Endothelial cell of umbilical vein (primary cell): Measurements from ENCODE around the gene ADGRL3. TPM values are rescaled to one million over a fixed set of nuclear protein-coding genes. Genes with fewer than 3 reads are reported as not detected.

Experiments used
- BruUV-seq: library from RNA; stranded (reverse); fragments of 400-500 nt; replicated peaks from 2 replicates; lab custom pipeline; 2021; lab: Mats Ljungman, UMichigan
- CTCF ChIA-PET: fragments of 300-600, 350-600 bp; sonication (Branson Sonifier 250); formaldehyde crosslinking; loops from one replicate; lab custom pipeline; 2021; ENCODE audit warnings: antibody characterized with exemption, inconsistent platforms; lab: Charles Lee
- POLR2A ChIA-PET: fragments of 300-600, 350-600 bp; sonication (Branson Sonifier 250); formaldehyde crosslinking; loops from one replicate; lab custom pipeline; 2021; ENCODE audit warnings: antibody characterized with exemption, inconsistent platforms; lab: Charles Lee
- DNase-seq: peaks from one replicate; pipeline ENCODE4 v3.0.0-alpha.2; 2011; ENCODE audit warnings: low read depth, low spot score
- FAIRE-seq: peaks from 2 replicates; lab custom pipeline; 2011; peaks lifted over from hg19 to GRCh38; lab: Jason Lieb, UNC
- H2AFZ ChIP-seq: 2 replicates; pipeline ENCODE4 v1.6.0; 2012; ENCODE audit warnings: low read depth, low read length, control low read depth, inconsistent platforms
- H3K27ac ChIP-seq: 2 replicates; pipeline ENCODE4 v1.5.1; 2011; ENCODE audit warnings: low read depth, mild to moderate bottlenecking, control low read depth, low read length, moderate library complexity; ENCODE audit not compliant: insufficient read depth
- H3K27me3 ChIP-seq, 2 experiments: 2 replicates each; pipeline versions ENCODE4 v1.6.0 to v1.6.1; 2011; ENCODE audit warnings: low read length in 2 of 2, mixed read lengths in 1 of 2; ENCODE audit not compliant: control insufficient read depth in 2 of 2, insufficient read depth in 2 of 2
- H3K36me3 ChIP-seq, 2 experiments: 2 replicates in 1 of 2; 3 replicates in 1 of 2; pipeline ENCODE4 v1.5.1; 2011; ENCODE audit warnings: low read length in 2 of 2, mild to moderate bottlenecking in 1 of 2, moderate library complexity in 1 of 2; ENCODE audit not compliant: control insufficient read depth in 2 of 2, insufficient read depth in 2 of 2; ENCODE audit errors: extremely low read depth in 1 of 2
- H3K4me1 ChIP-seq: 3 replicates; pipeline ENCODE4 v1.5.1; 2011; ENCODE audit warnings: mild to moderate bottlenecking, low read length; ENCODE audit not compliant: control insufficient read depth, insufficient read depth; ENCODE audit errors: extremely low read depth
- H3K4me2 ChIP-seq: 2 replicates; pipeline ENCODE4 v1.6.1; 2011; ENCODE audit warnings: low read length, control low read depth, mixed read lengths; ENCODE audit not compliant: insufficient read depth
- H3K4me3 ChIP-seq, 3 experiments: fragments of 200-600 bp in 1 of 3; sonication (generic), shearing (Covaris generic) in 1 of 3; replicated peaks in 1 of 3; 2 replicates each; pipeline ENCODE4 v1.5.1; 2011 to 2016; ENCODE audit warnings: control low read depth in 3 of 3, low read length in 3 of 3, mild to moderate bottlenecking in 2 of 3, inconsistent platforms in 1 of 3, low read depth in 1 of 3, moderate library complexity in 1 of 3; ENCODE audit not compliant: insufficient read depth in 1 of 3
- H3K79me2 ChIP-seq: 2 replicates; pipeline ENCODE4 v1.6.0; 2012; ENCODE audit warnings: low read length, inconsistent platforms; ENCODE audit not compliant: control insufficient read depth, insufficient read depth
- H3K9ac ChIP-seq: replicated peaks from 2 replicates; pipeline ENCODE3; 2011; ENCODE audit warnings: low read length, control low read depth; ENCODE audit not compliant: insufficient read depth; ENCODE audit errors: extremely low read depth
- H3K9me1 ChIP-seq: replicated peaks from 3 replicates; pipeline ENCODE4 v1.6.0; 2011; ENCODE audit warnings: mild to moderate bottlenecking, low read length; ENCODE audit not compliant: control insufficient read depth, insufficient read depth; ENCODE audit errors: extremely low read depth
- H3K9me3 ChIP-seq: replicated peaks from 2 replicates; pipeline ENCODE4 v1.5.1; 2012; ENCODE audit warnings: low read length, inconsistent platforms; ENCODE audit not compliant: control insufficient read depth, insufficient read depth
- H4K20me1 ChIP-seq: replicated peaks from 2 replicates; pipeline ENCODE3; 2011; ENCODE audit warnings: mild to moderate bottlenecking, low read length; ENCODE audit not compliant: control insufficient read depth, insufficient read depth; ENCODE audit errors: extremely low read depth
- CTCF ChIP-seq, 2 donors: IDR thresholded peaks; 1 replicate in 1 of 2; 2 replicates in 1 of 2; pipeline ENCODE4 v1.5.1; 2011; ENCODE audit warnings: low read length in 2 of 2, mild to moderate bottlenecking in 2 of 2, moderate library complexity in 2 of 2, control low read depth in 1 of 2, inconsistent platforms in 1 of 2, low read depth in 1 of 2; ENCODE audit not compliant: insufficient read depth in 1 of 2; ENCODE audit errors: extremely low read depth in 1 of 2
- EZH2 ChIP-seq: IDR thresholded peaks from 2 replicates; pipeline ENCODE4 v1.6.1; 2012; ENCODE audit warnings: borderline replicate concordance, low read depth, mild to moderate bottlenecking, moderate library complexity, low read length, inconsistent platforms; ENCODE audit not compliant: severe bottlenecking
- FOS ChIP-seq: IDR thresholded peaks from 2 replicates; pipeline ENCODE4 v1.6.1; 2011; ENCODE audit warnings: mild to moderate bottlenecking, low read length, moderate library complexity, borderline replicate concordance; ENCODE audit not compliant: insufficient read depth
- GATA2 ChIP-seq: IDR thresholded peaks from 2 replicates; pipeline ENCODE4 v1.7.0; 2011; ENCODE audit warnings: low read depth, mild to moderate bottlenecking, moderate library complexity, mixed read lengths, low read length; ENCODE audit not compliant: insufficient read length, insufficient read depth
- JUN ChIP-seq: IDR thresholded peaks from 2 replicates; pipeline ENCODE4 v1.6.1; 2011; ENCODE audit warnings: borderline replicate concordance, low read depth; ENCODE audit not compliant: insufficient read length, insufficient read depth
- MAX ChIP-seq: IDR thresholded peaks from 2 replicates; pipeline ENCODE4 v1.6.1; 2011; ENCODE audit not compliant: insufficient read depth, insufficient read length
- MYC ChIP-seq: IDR thresholded peaks from one replicate; pipeline ENCODE4 v1.6.1; 2011; ENCODE audit warnings: mild to moderate bottlenecking, low read depth, low read length
- POLR2A ChIP-seq: IDR thresholded peaks from 2 replicates; pipeline ENCODE4 v1.6.1; 2012; ENCODE audit warnings: low read depth, mild to moderate bottlenecking, control low read depth, low read length
- POLR2AphosphoS5 ChIP-seq: IDR thresholded peaks from 2 replicates; pipeline ENCODE4 v1.6.1; 2012; ENCODE audit warnings: low read depth, mild to moderate bottlenecking, control low read depth, low read length, moderate library complexity; ENCODE audit not compliant: insufficient read depth
- dilution Hi-C: fragments of 300-500 bp; cut with MboI; formaldehyde crosslinking; loops from one replicate; pipeline ENCODE4 v1.15.0; 2019; ENCODE audit warnings: low sequenced_read_pairs; ENCODE audit not compliant: extremely low pct_ligation_motif_present
- intact Hi-C: fragments of 100-400 bp; cut with micrococcal nuclease; formaldehyde crosslinking; loops from one replicate; pipeline ENCODE4 v1.10.0; 2022
- polyA plus RNA-seq, 4 experiments: library from polyadenylated mRNA; depleted of rRNA in 3 of 4; stranded (reverse) in 3 of 4; unstranded in 1 of 4; fragments of >200 nt; gene quantifications; 2 replicates each; pipeline versions ENCODE4 v1.2.1 to v1.2.3, GENCODE V29; 2011 to 2012; ENCODE audit warnings: missing spikeins in 1 of 4
- total RNA-seq: library from RNA; stranded (reverse); gene quantifications from 2 replicates; pipeline ENCODE4 v1.2.3, GENCODE V29; 2021

The ADGRL3 gene
- total and polyA plus RNA-seq, 2 donors (not counting 3 experiments of a cell fraction or from before 2014, with no cell fraction given) = not detected

GRCh38 chr4:61204353-61205060, 4.4 kb downstream of the ADGRL3 start:
- CTCF ChIA-PET = no interaction called here
- Histone ChIP-seq H3K79me2 (no peaks in the 10 kb centered on the region), H3K36me3 (no peaks in the 10 kb centered on the region), H3K9me1 (no peaks in the 10 kb centered on the region), H3K4me2 (no peak overlapping the region), H3K9ac (no peak overlapping the region), H3K27ac (no peak overlapping the region), H3K9me3 (no peaks in the 10 kb centered on the region), H3K4me1 (no peaks in the 10 kb centered on the region), H3K27me3 (peaks cover 27 to 41% of the 10 kb centered on the region in 2 experiments), H2AFZ (no peak overlapping the region), H4K20me1 (no peaks in the 10 kb centered on the region), H3K4me3 (no peak overlapping the region)
- intact Hi-C loops (no loop called here), dilution Hi-C loops (no loop called here)
- POLR2A ChIA-PET = no interaction called here
- BruUV-seq = no TSS peak
- TF ChIP-seq FOS = no peak
- no peak for TF ChIP-seq MYC
- TF ChIP-seq CTCF (IDR thresholded peaks at IDR 0.05; ENCODE audit: extremely low read depth in 1 of 2, insufficient read depth in 1 of 2, low read depth in 1 of 2, low read length in 2 of 2) = no peak
- TF ChIP-seq EZH2 = no peak
- TF ChIP-seq POLR2A = no peak
- TF ChIP-seq MAX = no peak
- TF ChIP-seq JUN = no peak
- TF ChIP-seq POLR2AphosphoS5 = no peak
- no peak for TF ChIP-seq GATA2
- FAIRE-seq (no peak), DNase-seq (no peak)
